ENCODE measurements around the gene RGPD8.

DNA sequence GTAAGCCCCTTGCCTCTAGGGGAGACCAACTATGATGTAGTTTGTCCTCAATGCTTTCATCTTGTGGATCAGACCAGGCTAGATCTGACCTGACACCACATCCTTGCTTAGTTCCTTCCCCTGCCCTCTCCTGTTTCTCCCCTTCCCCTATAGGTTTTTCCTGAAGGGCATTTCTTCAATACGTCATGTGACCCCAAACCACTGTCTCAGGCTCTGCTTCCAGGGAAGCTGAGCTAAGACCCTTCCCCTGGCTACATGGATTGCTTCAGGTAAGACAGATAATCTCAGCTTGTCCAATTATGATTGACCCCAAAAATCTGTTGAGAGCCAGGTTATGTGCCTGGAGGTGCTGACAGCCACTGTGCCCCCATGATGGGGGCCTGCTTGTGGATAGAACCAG lies 25.9 kb upstream of the RGPD8 start:
- no peak for TF ChIP-seq CTCF (IDR thresholded peaks at IDR 0.05; ENCODE audit: low read depth, low read length, poor library complexity, severe bottlenecking)
- no peak for TF ChIP-seq EZH2phosphoT487 (IDR thresholded peaks at IDR 0.05; ENCODE audit: borderline replicate concordance, low read length)

All from DOHH2 (cell line).